ENCODE data around the gene CLIC1.

DNA sequence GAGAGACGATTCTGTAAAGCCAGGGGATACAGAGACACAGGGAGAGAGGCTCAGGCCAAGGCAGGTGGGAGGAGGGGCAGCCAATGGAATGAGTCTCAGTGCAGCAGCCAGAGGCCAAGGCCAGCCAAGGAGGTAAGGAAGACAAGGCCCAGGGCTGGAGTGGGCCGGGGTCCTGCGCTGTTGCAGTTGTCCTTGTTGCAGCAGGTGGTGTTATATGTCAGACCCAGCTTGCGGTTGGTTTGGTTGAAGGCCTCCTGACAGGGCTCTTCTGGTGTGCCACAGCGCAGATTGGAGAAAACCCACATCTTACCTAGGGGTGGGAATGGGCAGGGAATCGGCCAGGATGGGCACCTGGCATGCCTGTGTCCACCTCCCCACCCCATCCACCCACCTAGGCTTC, 17.3 kb downstream of the CLIC1 start:
- TF ChIP-seq, protein P1, sequence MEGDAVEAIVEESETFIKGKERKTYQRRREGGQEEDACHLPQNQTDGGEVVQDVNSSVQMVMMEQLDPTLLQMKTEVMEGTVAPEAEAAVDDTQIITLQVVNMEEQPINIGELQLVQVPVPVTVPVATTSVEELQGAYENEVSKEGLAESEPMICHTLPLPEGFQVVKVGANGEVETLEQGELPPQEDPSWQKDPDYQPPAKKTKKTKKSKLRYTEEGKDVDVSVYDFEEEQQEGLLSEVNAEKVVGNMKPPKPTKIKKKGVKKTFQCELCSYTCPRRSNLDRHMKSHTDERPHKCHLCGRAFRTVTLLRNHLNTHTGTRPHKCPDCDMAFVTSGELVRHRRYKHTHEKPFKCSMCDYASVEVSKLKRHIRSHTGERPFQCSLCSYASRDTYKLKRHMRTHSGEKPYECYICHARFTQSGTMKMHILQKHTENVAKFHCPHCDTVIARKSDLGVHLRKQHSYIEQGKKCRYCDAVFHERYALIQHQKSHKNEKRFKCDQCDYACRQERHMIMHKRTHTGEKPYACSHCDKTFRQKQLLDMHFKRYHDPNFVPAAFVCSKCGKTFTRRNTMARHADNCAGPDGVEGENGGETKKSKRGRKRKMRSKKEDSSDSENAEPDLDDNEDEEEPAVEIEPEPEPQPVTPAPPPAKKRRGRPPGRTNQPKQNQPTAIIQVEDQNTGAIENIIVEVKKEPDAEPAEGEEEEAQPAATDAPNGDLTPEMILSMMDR (conservative IDR thresholded peaks at IDR 0.05; ENCODE audit: low read length) = no peak
- no peak for TF ChIP-seq EZH2phosphoT487 (IDR thresholded peaks at IDR 0.05; ENCODE audit: borderline replicate concordance, low read depth, low read length)

All from OCI-LY7 (cell line).